Left lung (tissue), 10 donors: ENCODE data around the gene HAGH. TPM values are rescaled to one million over a fixed set of nuclear protein-coding genes. Genes with fewer than 3 reads are reported as not detected.

Experiments
- ATAC-seq: fragments of 200-7000 bp; cut with Tn5 transposase; one replicate; pipeline ENCODE4 v1.9.1; 2020; ENCODE audit warnings: moderate library complexity
- DNase-seq, 4 donors: peaks; one replicate each; pipeline ENCODE4 v3.0.0-alpha.2; 2013 to 2020
- H3K27ac ChIP-seq, 2 donors: fragments of 200-600 bp; sonication (generic) in 1 of 2; one replicate each; pipeline versions ENCODE4 v1.5.0 to v1.8.0; 2020 to 2021
- H3K27me3 ChIP-seq, 2 donors: fragments of 200-600 bp; sonication (generic) in 1 of 2; one replicate each; pipeline versions ENCODE4 v1.5.0 to v1.8.0; 2020 to 2021
- H3K36me3 ChIP-seq, 2 donors: fragments of 200-600 bp; sonication (generic) in 1 of 2; one replicate each; pipeline versions ENCODE4 v1.5.0 to v1.8.0; 2020 to 2021
- H3K4me1 ChIP-seq, 2 donors: fragments of 200-600 bp; one replicate each; pipeline ENCODE4 v1.8.0; 2021
- H3K4me3 ChIP-seq, 2 donors: fragments of 200-600 bp; sonication (generic) in 1 of 2; one replicate each; pipeline versions ENCODE4 v1.5.0 to v1.8.0; 2020 to 2021; ENCODE audit warnings: mild to moderate bottlenecking in 1 of 2
- H3K9me3 ChIP-seq, 2 donors: fragments of 200-600 bp; sonication (generic) in 1 of 2; one replicate each; pipeline versions ENCODE4 v1.5.0 to v1.8.0; 2020 to 2021
- intact Hi-C, 2 donors: fragments of 100-400 bp; cut with DNase I; formaldehyde crosslinking; loops; one replicate each; pipeline versions ENCODE4 v1.11.2 to v1.14.2; 2022
- polyA plus RNA-seq, 6 donors: library from polyadenylated mRNA; unstranded; fragments of 120-200 nt; gene quantifications; one replicate each; pipeline ENCODE4 v1.2.1, GENCODE V29; 2013; ENCODE audit not compliant: insufficient read length in 6 of 6
- total RNA-seq, 2 donors: library from RNA; stranded (reverse); fragmentation: NEBNext Ultra II Directional; extraction: Animal tissue kit (Norgen Biotek cat#: 25700); gene quantifications; one replicate each; pipeline ENCODE4 v1.2.1, GENCODE V29; 2021
- TF ChIP-seq, protein P1 (sequence below), 2 donors: fragments of 200-600 bp; sonication (generic) in 1 of 2; IDR thresholded peaks; one replicate each; pipeline versions ENCODE4 v1.5.0 to v1.8.0; 2021; ENCODE audit warnings: antibody characterized with exemption in 2 of 2
- donor health status: DM: no; HTN: yes; CAD: no.
- donor health status: DM: no; HTN: no; CAD: no.

The HAGH gene
- total and polyA plus RNA-seq, 8 donors = 21.0 to 62.0 (median 26.7) TPM

DNA sequence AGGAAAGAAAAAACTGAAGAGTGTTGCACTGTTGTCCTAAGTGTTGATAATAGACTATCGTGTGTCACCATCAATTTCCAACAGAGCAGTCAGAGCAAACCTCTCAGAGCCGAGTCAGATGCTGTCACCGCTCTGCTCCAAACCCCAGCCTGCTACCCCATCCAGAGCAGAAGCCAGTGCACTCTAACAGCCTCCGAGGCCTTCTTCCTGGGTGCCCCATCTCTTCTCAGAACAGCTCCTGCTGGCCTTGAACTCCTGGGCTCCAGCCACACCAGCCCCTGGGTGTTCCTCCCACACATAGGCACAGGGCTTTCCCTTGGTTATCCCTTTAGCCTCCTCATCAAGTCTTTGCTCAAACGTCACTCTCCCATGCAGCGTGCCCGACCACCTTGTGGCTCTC lies 24.4 kb upstream of the HAGH start:
- no peak for ATAC-seq
- peaks cover 0 to 29% of the 10 kb centered on the region in 2 donors for H3K27me3 ChIP-seq
- no peak overlapping the region for H3K4me3 ChIP-seq
- H3K27ac ChIP-seq = no peak overlapping the region
- intact Hi-C loops = no loop called here
- no peaks in the 10 kb centered on the region for H3K4me1 ChIP-seq
- H3K36me3 ChIP-seq = no peaks in the 10 kb centered on the region
- TF ChIP-seq, protein P1, sequence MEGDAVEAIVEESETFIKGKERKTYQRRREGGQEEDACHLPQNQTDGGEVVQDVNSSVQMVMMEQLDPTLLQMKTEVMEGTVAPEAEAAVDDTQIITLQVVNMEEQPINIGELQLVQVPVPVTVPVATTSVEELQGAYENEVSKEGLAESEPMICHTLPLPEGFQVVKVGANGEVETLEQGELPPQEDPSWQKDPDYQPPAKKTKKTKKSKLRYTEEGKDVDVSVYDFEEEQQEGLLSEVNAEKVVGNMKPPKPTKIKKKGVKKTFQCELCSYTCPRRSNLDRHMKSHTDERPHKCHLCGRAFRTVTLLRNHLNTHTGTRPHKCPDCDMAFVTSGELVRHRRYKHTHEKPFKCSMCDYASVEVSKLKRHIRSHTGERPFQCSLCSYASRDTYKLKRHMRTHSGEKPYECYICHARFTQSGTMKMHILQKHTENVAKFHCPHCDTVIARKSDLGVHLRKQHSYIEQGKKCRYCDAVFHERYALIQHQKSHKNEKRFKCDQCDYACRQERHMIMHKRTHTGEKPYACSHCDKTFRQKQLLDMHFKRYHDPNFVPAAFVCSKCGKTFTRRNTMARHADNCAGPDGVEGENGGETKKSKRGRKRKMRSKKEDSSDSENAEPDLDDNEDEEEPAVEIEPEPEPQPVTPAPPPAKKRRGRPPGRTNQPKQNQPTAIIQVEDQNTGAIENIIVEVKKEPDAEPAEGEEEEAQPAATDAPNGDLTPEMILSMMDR (IDR thresholded peaks at IDR 0.05) = no peak
- DNase-seq = no peak
- H3K9me3 ChIP-seq = no peaks in the 10 kb centered on the region

GRCh38 chr16:1846416-1846815 lies 19.8 kb upstream of the HAGH start:
- Histone ChIP-seq H3K36me3 (no peaks in the 10 kb centered on the region), H3K4me3 (no peak overlapping the region), H3K27ac (no peak overlapping the region), H3K4me1 (no peaks in the 10 kb centered on the region), H3K9me3 (no peaks in the 10 kb centered on the region), H3K27me3 (peaks cover 0 to 15% of the 10 kb centered on the region in 2 donors)
- intact Hi-C loops = no loop called here
- ATAC-seq (no peak), DNase-seq (no peak)
- TF ChIP-seq, protein P1 (IDR thresholded peaks at IDR 0.05) = no peak

GRCh38 chr16:1845985-1846384 lies 19.4 kb upstream of the HAGH start:
- no peaks in the 10 kb centered on the region for H3K4me1 ChIP-seq
- H3K9me3 ChIP-seq = no peaks in the 10 kb centered on the region
- ATAC-seq (no peak), DNase-seq (no peak)
- H3K4me3 ChIP-seq = no peak overlapping the region
- TF ChIP-seq, protein P1 (IDR thresholded peaks at IDR 0.05) = no peak
- intact Hi-C loops = no loop called here
- H3K27ac ChIP-seq = no peak overlapping the region
- peaks cover 0 to 13% of the 10 kb centered on the region in 2 donors for H3K27me3 ChIP-seq
- no peaks in the 10 kb centered on the region for H3K36me3 ChIP-seq

DNA sequence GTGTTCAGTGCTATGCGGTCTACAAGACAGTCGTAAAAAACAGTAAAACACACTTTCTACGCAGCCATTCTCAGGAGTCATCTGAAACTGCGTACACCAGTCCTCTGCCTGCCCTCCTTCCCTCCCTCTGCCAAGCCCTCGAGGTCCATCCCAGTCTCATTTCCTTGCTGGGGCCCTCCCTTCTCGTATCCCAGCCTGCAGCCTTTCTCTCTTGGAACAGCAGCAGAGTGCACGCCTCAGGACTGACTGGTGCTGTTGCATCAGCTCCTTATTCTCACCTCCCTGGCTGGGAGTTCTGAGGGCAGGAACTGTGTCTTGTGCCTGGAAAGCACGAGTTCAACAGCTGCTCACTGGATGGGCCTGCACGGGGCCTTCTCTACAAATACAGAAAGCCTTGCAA lies 12.9 kb upstream of the HAGH start:
- Histone ChIP-seq H3K9me3 (no peaks in the 10 kb centered on the region), H3K36me3 (no peaks in the 10 kb centered on the region), H3K4me1 (no peaks in the 10 kb centered on the region), H3K4me3 (no peak overlapping the region), H3K27ac (no peak overlapping the region), H3K27me3 (no peaks in the 10 kb centered on the region)
- ATAC-seq (no peak), DNase-seq (no peak)
- intact Hi-C loops = no loop called here
- TF ChIP-seq, protein P1 (IDR thresholded peaks at IDR 0.05) = no peak

GRCh38 chr16:1834096-1834495 lies 7.5 kb upstream of the HAGH start:
- intact Hi-C loops = no loop called here
- Histone ChIP-seq H3K36me3 (peaks cover 0 to 8% of the 10 kb centered on the region in 2 donors), H3K27me3 (no peaks in the 10 kb centered on the region), H3K4me3 (no peak overlapping the region), H3K4me1 (peaks cover 3 to 16% of the 10 kb centered on the region in 2 donors), H3K9me3 (no peaks in the 10 kb centered on the region), H3K27ac (no peak overlapping the region)
- DNase-seq = no peak
- ATAC-seq = no peak
- TF ChIP-seq, protein P1 (IDR thresholded peaks at IDR 0.05) = no peak
